Liver (tissue), 9 donors: ENCODE data around the gene DNPEP. TPM values are rescaled to one million over a fixed set of nuclear protein-coding genes. Genes with fewer than 3 reads are reported as not detected.
A peak's percentile ranks its signal among the peaks of the same experiment; 100 is the strongest.

Source experiments
- DNase-seq: peaks from one replicate; pipeline ENCODE4 v3.0.0-alpha.2; 2017; ENCODE audit warnings: low spot score
- H3K27ac ChIP-seq, 2 donors: one replicate each; pipeline ENCODE4 v1.7.0; 2013; ENCODE audit warnings: inconsistent platforms in 2 of 2, low read length in 2 of 2, control low read depth in 1 of 2, low read depth in 1 of 2, mild to moderate bottlenecking in 1 of 2
- H3K27me3 ChIP-seq, 4 donors: one replicate each; pipeline versions ENCODE4 v1.6.1 to v1.7.0; 2013; ENCODE audit warnings: low read length in 3 of 4, inconsistent platforms in 1 of 4, mild to moderate bottlenecking in 1 of 4, moderate library complexity in 1 of 4; ENCODE audit not compliant: control insufficient read depth in 4 of 4, insufficient read depth in 4 of 4
- H3K36me3 ChIP-seq, 4 donors: one replicate each; pipeline versions ENCODE4 v1.6.1 to v1.7.0; 2013; ENCODE audit warnings: low read length in 3 of 4, mild to moderate bottlenecking in 3 of 4, low read depth in 1 of 4, moderate library complexity in 1 of 4; ENCODE audit not compliant: control insufficient read depth in 4 of 4, insufficient read depth in 3 of 4
- H3K4me1 ChIP-seq, 4 donors: one replicate each; pipeline versions ENCODE4 v1.6.1 to v1.7.0; 2013; ENCODE audit warnings: low read length in 3 of 4, mild to moderate bottlenecking in 3 of 4, moderate library complexity in 1 of 4; ENCODE audit not compliant: control insufficient read depth in 4 of 4, insufficient read depth in 4 of 4
- H3K4me3 ChIP-seq, 3 donors: one replicate each; pipeline versions ENCODE4 v1.6.1 to v1.7.0; 2013; ENCODE audit warnings: low read length in 3 of 3, control low read depth in 1 of 3, low read depth in 1 of 3, mild to moderate bottlenecking in 1 of 3
- H3K9ac ChIP-seq, 2 donors: one replicate each; pipeline ENCODE4 v1.7.0; 2013; ENCODE audit warnings: low read length in 2 of 2, mild to moderate bottlenecking in 2 of 2, moderate library complexity in 2 of 2, control low read depth in 1 of 2, low read depth in 1 of 2
- H3K9me3 ChIP-seq, 4 donors: one replicate each; pipeline versions ENCODE4 v1.6.1 to v1.7.0; 2013; ENCODE audit warnings: low read length in 3 of 4; ENCODE audit not compliant: control insufficient read depth in 4 of 4
- EGR1 ChIP-seq, 2 donors: IDR thresholded peaks; 2 replicates each; pipeline ENCODE4 v1.6.1; 2016 to 2018; ENCODE audit warnings: antibody characterized with exemption in 2 of 2, low read depth in 2 of 2
- FOXA2 ChIP-seq: IDR thresholded peaks from 2 replicates; pipeline ENCODE4 v1.6.1; 2016; ENCODE audit warnings: antibody characterized with exemption
- GABPA ChIP-seq, 2 donors: IDR thresholded peaks in 1 of 2; conservative IDR thresholded peaks in 1 of 2; 2 replicates each; pipeline ENCODE4 v1.6.1; 2016; ENCODE audit warnings: antibody characterized with exemption in 2 of 2, mild to moderate bottlenecking in 1 of 2, moderate library complexity in 1 of 2
- HNF4A ChIP-seq, 2 donors: conservative IDR thresholded peaks; 2 replicates each; pipeline ENCODE4 v1.6.1; 2016; ENCODE audit warnings: antibody characterized with exemption in 2 of 2, mild to moderate bottlenecking in 2 of 2
- JUND ChIP-seq, 2 donors: IDR thresholded peaks; 2 replicates each; pipeline ENCODE4 v1.6.1; 2016; ENCODE audit warnings: antibody characterized with exemption in 2 of 2
- NR2F2 ChIP-seq: IDR thresholded peaks from 2 replicates; pipeline ENCODE4 v1.6.1; 2016; ENCODE audit warnings: antibody characterized with exemption
- RAD21 ChIP-seq, 2 donors: IDR thresholded peaks; 2 replicates each; pipeline ENCODE4 v1.6.1; 2016; ENCODE audit warnings: antibody characterized with exemption in 2 of 2, mild to moderate bottlenecking in 2 of 2
- SP1 ChIP-seq: IDR thresholded peaks from 2 replicates; pipeline ENCODE4 v1.6.1; 2018; ENCODE audit warnings: antibody characterized with exemption, mild to moderate bottlenecking
- YY1 ChIP-seq: IDR thresholded peaks from 2 replicates; pipeline ENCODE4 v1.6.1; 2016; ENCODE audit warnings: antibody characterized with exemption, mild to moderate bottlenecking
- WGBS: extraction: QIAGEN DNeasy Blood & Tissue Kit; methylation state at CpG from one replicate; pipeline ENCODE4 v1.1.7; 2013; 5-methylcytosine and 5-hydroxymethylcytosine counted together
- polyA plus RNA-seq, 2 donors: library from polyadenylated mRNA; stranded (reverse) in 1 of 2; unstranded in 1 of 2; fragments of 200-250 nt in 1 of 2; fragments of >200 nt in 1 of 2; fragmentation: Nextera tagmentation in 1 of 2; extraction: Ambion mirVana in 1 of 2; gene quantifications; one replicate each; pipeline versions ENCODE4 v1.2.1 to v1.2.3, GENCODE V29; 2013 to 2015
- total RNA-seq, 2 donors: library from RNA; depleted of rRNA; stranded (reverse); fragments of >200 nt; gene quantifications; one replicate each; pipeline ENCODE4 v1.2.3, GENCODE V29; 2014
- TF ChIP-seq, protein P1 (sequence below): IDR thresholded peaks from 2 replicates; pipeline ENCODE4 v1.6.1; 2016; ENCODE audit warnings: antibody characterized with exemption
- TF ChIP-seq, protein P2 (sequence below): IDR thresholded peaks from 2 replicates; pipeline ENCODE4 v1.6.1; 2016; ENCODE audit warnings: antibody characterized with exemption, mild to moderate bottlenecking
- TF ChIP-seq, protein P3 (sequence below): IDR thresholded peaks from 2 replicates; pipeline ENCODE4 v1.6.1; 2016; ENCODE audit warnings: antibody characterized with exemption
- donor health status: healthy.
- donor health status: healthy.
- donor health status: healthy.
- donor health status: healthy.
- donor health status: healthy.

Gene DNPEP
- total and polyA plus RNA-seq, 4 donors: 25.8 to 58.4 (median 45.8) TPM

DNA sequence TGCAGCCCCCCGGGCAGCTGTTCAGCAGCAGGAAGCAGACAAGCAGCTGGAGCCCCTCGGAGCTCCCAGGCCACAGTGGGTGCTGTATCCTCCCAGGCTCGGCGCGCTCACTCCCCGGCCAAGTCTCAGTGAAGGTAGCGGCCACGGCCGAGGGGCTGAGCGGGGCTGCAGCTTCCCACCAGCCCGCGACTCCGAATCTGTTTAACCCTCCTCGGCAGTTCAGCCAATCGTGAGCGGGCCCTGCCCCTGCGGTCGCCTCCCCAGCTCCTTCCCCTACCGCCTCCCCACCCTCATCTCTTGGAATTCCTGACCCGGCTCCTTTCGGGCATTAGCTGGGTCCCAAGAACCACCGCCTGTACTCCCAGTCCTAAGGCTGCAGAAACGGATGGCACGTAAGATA, 55.2 kb downstream of the DNPEP start, which contains the start of gene RESP18 (continued):
- TF ChIP-seq GABPA (IDR thresholded peaks at IDR 0.05 in 1 of 2, conservative IDR thresholded peaks at IDR 0.05 in 1 of 2) (no peak), FOXA2 (no peak), YY1 (no peak)

DNA sequence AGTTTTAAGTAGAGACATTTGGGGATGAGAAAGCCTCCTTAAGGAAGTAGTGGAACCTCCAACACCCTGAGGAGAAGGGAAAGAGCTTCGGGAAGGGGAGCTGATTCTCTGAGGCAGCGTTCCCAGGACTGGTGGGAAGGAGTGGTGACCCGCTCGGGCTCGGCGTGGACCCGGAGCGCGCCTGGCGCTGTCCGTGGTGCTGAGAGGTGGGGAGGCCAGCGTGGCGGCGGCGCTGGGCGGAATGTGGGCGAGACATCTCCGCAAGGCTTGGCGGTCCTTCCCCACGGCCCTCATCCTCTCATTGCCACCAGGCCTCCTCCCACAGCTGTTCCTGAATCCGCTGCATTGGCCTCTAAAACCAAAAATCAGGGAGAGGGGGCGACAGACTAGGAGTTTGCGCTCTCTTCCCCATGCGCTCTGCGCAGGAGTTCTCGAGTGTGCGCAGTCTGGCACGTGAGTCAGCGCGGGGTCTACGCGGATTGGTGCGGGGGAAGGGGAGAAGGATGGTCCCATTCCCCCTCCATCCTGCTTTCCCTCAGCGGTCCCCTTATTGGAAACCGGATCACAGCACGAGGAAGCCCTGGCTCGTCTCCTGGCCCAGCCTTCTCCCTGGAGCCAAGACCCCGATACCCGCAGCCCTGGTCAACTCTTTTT, 56.0 kb downstream of the DNPEP start:
- no peaks in the 10 kb centered on the region for H3K36me3 ChIP-seq
- no peak overlapping the region for H3K27ac ChIP-seq
- H3K4me3 ChIP-seq: no peak overlapping the region
- peaks cover 2 to 12% (median 4%) of the 10 kb centered on the region in 4 donors for H3K27me3 ChIP-seq
- WGBS: 16% methylated on average over 39 of the region's 39 CpGs
- peak; percentile 63 for DNase-seq
- H3K4me1 ChIP-seq: no peaks in the 10 kb centered on the region
- TF ChIP-seq, protein P1, sequence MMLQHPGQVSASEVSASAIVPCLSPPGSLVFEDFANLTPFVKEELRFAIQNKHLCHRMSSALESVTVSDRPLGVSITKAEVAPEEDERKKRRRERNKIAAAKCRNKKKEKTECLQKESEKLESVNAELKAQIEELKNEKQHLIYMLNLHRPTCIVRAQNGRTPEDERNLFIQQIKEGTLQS: no peak
- TF ChIP-seq, protein P2, sequence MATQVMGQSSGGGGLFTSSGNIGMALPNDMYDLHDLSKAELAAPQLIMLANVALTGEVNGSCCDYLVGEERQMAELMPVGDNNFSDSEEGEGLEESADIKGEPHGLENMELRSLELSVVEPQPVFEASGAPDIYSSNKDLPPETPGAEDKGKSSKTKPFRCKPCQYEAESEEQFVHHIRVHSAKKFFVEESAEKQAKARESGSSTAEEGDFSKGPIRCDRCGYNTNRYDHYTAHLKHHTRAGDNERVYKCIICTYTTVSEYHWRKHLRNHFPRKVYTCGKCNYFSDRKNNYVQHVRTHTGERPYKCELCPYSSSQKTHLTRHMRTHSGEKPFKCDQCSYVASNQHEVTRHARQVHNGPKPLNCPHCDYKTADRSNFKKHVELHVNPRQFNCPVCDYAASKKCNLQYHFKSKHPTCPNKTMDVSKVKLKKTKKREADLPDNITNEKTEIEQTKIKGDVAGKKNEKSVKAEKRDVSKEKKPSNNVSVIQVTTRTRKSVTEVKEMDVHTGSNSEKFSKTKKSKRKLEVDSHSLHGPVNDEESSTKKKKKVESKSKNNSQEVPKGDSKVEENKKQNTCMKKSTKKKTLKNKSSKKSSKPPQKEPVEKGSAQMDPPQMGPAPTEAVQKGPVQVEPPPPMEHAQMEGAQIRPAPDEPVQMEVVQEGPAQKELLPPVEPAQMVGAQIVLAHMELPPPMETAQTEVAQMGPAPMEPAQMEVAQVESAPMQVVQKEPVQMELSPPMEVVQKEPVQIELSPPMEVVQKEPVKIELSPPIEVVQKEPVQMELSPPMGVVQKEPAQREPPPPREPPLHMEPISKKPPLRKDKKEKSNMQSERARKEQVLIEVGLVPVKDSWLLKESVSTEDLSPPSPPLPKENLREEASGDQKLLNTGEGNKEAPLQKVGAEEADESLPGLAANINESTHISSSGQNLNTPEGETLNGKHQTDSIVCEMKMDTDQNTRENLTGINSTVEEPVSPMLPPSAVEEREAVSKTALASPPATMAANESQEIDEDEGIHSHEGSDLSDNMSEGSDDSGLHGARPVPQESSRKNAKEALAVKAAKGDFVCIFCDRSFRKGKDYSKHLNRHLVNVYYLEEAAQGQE: peak; percentile 99
- H3K9ac ChIP-seq: no peak overlapping the region
- peaks cover 0 to 11% (median 2%) of the 10 kb centered on the region in 4 donors for H3K9me3 ChIP-seq

DNA sequence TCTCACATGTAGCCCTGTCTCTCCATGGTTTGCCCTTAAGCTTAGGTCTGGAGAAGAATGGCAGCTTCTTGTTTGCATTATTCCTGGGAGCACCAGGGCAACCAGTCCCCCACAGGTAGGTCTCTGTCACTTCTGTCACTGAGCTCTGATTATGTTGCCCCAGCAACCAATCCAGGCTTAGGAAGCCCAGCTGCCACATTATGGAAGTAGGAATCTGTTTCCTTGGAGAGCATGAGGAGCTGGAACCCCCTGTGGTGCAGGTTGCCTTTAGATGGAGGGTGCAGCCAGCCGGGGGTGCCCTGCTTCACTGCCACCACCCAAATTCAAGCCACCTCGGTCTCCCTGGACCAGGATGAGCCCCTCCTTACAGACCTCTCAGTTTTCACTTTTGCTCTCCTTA, 60.0 kb downstream of the DNPEP start:
- peaks cover 0 to 11% (median 0%) of the 10 kb centered on the region in 4 donors for H3K9me3 ChIP-seq
- H3K9ac ChIP-seq: no peak overlapping the region
- H3K27ac ChIP-seq: no peak overlapping the region
- no peaks in the 10 kb centered on the region for H3K36me3 ChIP-seq
- TF ChIP-seq, protein P1: no peak
- TF ChIP-seq FOXA2 (no peak), YY1 (no peak)
- peaks cover 0 to 12% (median 4%) of the 10 kb centered on the region in 4 donors for H3K27me3 ChIP-seq
- no peaks in the 10 kb centered on the region for H3K4me1 ChIP-seq
- no peak for DNase-seq
- H3K4me3 ChIP-seq: no peak overlapping the region
- WGBS: 39% methylated on average over 2 of the region's 2 CpGs

DNA sequence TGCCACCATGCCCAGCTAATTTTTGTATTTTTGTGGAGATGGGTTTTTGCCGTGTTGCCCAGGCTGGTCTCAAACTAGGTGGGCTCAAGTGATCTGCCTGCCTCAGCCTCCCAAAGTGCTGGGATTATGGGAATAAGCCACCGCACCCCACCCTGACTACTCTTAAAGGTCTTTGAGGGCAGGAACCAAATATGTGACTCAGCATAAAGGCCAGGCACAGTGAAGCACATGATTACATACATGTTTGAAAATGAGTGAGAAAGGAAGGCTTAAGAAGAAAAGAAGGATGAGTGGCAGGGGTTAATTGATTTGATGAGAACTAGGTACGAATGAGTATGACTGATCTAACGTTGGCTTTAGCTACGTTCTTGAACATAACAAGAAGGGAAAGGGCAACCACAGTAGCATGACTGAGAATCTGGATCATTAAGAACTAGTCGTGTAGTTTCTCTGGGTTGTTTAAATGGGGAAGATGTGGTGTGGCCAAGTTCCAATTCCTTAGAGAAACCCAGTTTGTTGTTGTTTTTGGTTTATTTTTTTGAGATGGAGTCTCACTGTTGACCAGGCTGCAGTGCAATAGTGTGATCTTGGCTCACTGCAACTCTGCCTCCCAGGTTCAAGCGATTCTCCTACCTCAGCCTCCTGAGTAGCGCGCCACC, 61.9 kb downstream of the DNPEP start:
- Histone ChIP-seq H3K4me3 (no peak overlapping the region), H3K9ac (no peak overlapping the region), H3K4me1 (no peaks in the 10 kb centered on the region), H3K27ac (no peak overlapping the region), H3K9me3 (no peaks in the 10 kb centered on the region), H3K27me3 (peaks cover 0 to 9% (median 0%) of the 10 kb centered on the region in 4 donors), H3K36me3 (no peaks in the 10 kb centered on the region)
- 68% methylated on average over 9 of the region's 9 CpGs for WGBS
- no peak for DNase-seq
- no peak for TF ChIP-seq GABPA (IDR thresholded peaks at IDR 0.05 in 1 of 2, conservative IDR thresholded peaks at IDR 0.05 in 1 of 2)
- TF ChIP-seq JUND (IDR thresholded peaks at IDR 0.05): no peak
- TF ChIP-seq, protein P2: no peak
- TF ChIP-seq RAD21 (IDR thresholded peaks at IDR 0.05): no peak
- TF ChIP-seq EGR1 (IDR thresholded peaks at IDR 0.05; ENCODE audit: low read depth in 2 of 2): no peak
- no peak for TF ChIP-seq NR2F2
- TF ChIP-seq SP1: no peak
- TF ChIP-seq, protein P3, sequence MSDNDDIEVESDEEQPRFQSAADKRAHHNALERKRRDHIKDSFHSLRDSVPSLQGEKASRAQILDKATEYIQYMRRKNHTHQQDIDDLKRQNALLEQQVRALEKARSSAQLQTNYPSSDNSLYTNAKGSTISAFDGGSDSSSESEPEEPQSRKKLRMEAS: no peak
- TF ChIP-seq, protein P1: no peak
- no peak for TF ChIP-seq HNF4A (conservative IDR thresholded peaks at IDR 0.05)
- no peak for TF ChIP-seq FOXA2
